GM23338 (cell line): Measurements from ENCODE around the gene ABHD12. TPM values are rescaled to one million over a fixed set of nuclear protein-coding genes. Genes with fewer than 3 reads are reported as not detected.

Experiments used
- ATAC-seq: fragments of 200-7000 bp; cut with Tn5 transposase; 3 replicates; pipeline ENCODE4 v1.9.1; 2020
- DNase-seq: peaks from one replicate; pipeline ENCODE4 v3.0.0-alpha.2; 2015; ENCODE audit warnings: low spot score
- H2AFZ ChIP-seq: fragments of 200-600 bp; sonication (generic); 2 replicates; pipeline ENCODE4 v1.8.0; 2016; ENCODE audit warnings: antibody characterized with exemption, mild to moderate bottlenecking, moderate library complexity
- H3F3A ChIP-seq: fragments of 200-600 bp; sonication (generic); replicated peaks from 2 replicates; pipeline ENCODE4 v1.8.0; 2017; ENCODE audit warnings: antibody characterized with exemption, mixed run types, low read depth
- H3K27ac ChIP-seq: fragments of 200-600 bp; sonication (generic); 2 replicates; pipeline ENCODE4 v1.6.1; 2016; ENCODE audit warnings: low read depth
- H3K27me3 ChIP-seq: fragments of 200-600 bp; sonication (generic); 2 replicates; pipeline ENCODE4 v1.8.0; 2016; ENCODE audit warnings: mild to moderate bottlenecking, mixed run types, moderate library complexity; ENCODE audit not compliant: insufficient read depth
- H3K36me3 ChIP-seq: fragments of 200-600 bp; sonication (generic); 2 replicates; pipeline ENCODE4 v1.8.0; 2016; ENCODE audit warnings: mild to moderate bottlenecking; ENCODE audit not compliant: insufficient read depth
- H3K4me1 ChIP-seq: fragments of 200-600 bp; sonication (generic); 2 replicates; pipeline ENCODE4 v1.8.0; 2016; ENCODE audit warnings: mild to moderate bottlenecking, moderate library complexity; ENCODE audit not compliant: insufficient read depth
- H3K4me2 ChIP-seq: fragments of 200-600 bp; sonication (generic); 2 replicates; pipeline ENCODE4 v1.7.1; 2017; ENCODE audit warnings: mixed run types
- H3K4me3 ChIP-seq: fragments of 200-600 bp; sonication (generic); 2 replicates; pipeline ENCODE4 v1.6.1; 2016; ENCODE audit warnings: mixed run types
- H3K79me2 ChIP-seq: fragments of 200-600 bp; sonication (generic); replicated peaks from 2 replicates; pipeline ENCODE4 v1.8.0; 2017; ENCODE audit warnings: mild to moderate bottlenecking; ENCODE audit not compliant: insufficient read depth
- H3K9me2 ChIP-seq: fragments of 200-600 bp; sonication (generic); 2 replicates; pipeline ENCODE4 v1.8.0; 2017; ENCODE audit not compliant: insufficient read depth
- H4K20me1 ChIP-seq: fragments of 200-600 bp; sonication (generic); replicated peaks from 2 replicates; pipeline ENCODE4 v1.8.0; 2017; ENCODE audit warnings: mild to moderate bottlenecking; ENCODE audit not compliant: insufficient read depth
- H3K27ac Mint-ChIP-seq: 2 replicates; pipeline ENCODE4 v1.8.0; 2020; ENCODE audit warnings: inconsistent platforms, mild to moderate bottlenecking, moderate library complexity, mixed read lengths
- H3K27me3 Mint-ChIP-seq: 3 replicates; pipeline ENCODE4 v1.8.0; 2022; ENCODE audit warnings: low read depth, mild to moderate bottlenecking, moderate library complexity, mixed read lengths, inconsistent platforms; ENCODE audit not compliant: insufficient read depth, poor library complexity
- H3K36me3 Mint-ChIP-seq: 3 replicates; pipeline ENCODE4 v1.8.0; 2021; ENCODE audit warnings: low read depth, mild to moderate bottlenecking, inconsistent platforms, moderate library complexity, mixed read lengths
- H3K4me1 Mint-ChIP-seq: 3 replicates; pipeline ENCODE4 v1.8.0; 2020; ENCODE audit warnings: mild to moderate bottlenecking, inconsistent platforms, mixed read lengths
- H3K4me3 Mint-ChIP-seq: 3 replicates; pipeline ENCODE4 v1.8.0; 2021; ENCODE audit warnings: moderate library complexity, mild to moderate bottlenecking, inconsistent platforms, mixed read lengths
- H3K9me3 Mint-ChIP-seq: 3 replicates; pipeline ENCODE4 v1.8.0; 2020; ENCODE audit warnings: moderate library complexity, mild to moderate bottlenecking, inconsistent platforms, mixed read lengths
- EZH2 ChIP-seq: fragments of 200-600 bp; sonication (generic); IDR thresholded peaks from one replicate; pipeline ENCODE4 v1.8.0; 2017; ENCODE audit warnings: antibody characterized with exemption, mild to moderate bottlenecking, low read depth; ENCODE audit not compliant: unreplicated experiment
- EZH2phosphoT487 ChIP-seq: fragments of 200-600 bp; sonication (generic); IDR thresholded peaks from one replicate; pipeline ENCODE4 v1.8.1; 2018; ENCODE audit warnings: antibody characterized with exemption; ENCODE audit not compliant: unreplicated experiment
- JUNB ChIP-seq: IDR thresholded peaks from one replicate; pipeline ENCODE4 v1.6.1; 2016; ENCODE audit warnings: antibody characterized with exemption; ENCODE audit not compliant: unreplicated experiment
- POLR2AphosphoS5 ChIP-seq: IDR thresholded peaks from 2 replicates; pipeline ENCODE4 v1.6.1; 2016; ENCODE audit warnings: antibody characterized with exemption, low read depth
- STAT1 ChIP-seq: IDR thresholded peaks from one replicate; pipeline ENCODE4 v1.6.1; 2016; ENCODE audit warnings: antibody characterized with exemption; ENCODE audit not compliant: unreplicated experiment
- ZNF114 ChIP-seq: fragments of 250-450 bp; sonication (Bioruptor Pico); IDR thresholded peaks from 2 replicates; pipeline ENCODE4 v1.5.0; 2020; ENCODE audit warnings: mild to moderate bottlenecking, moderate library complexity
- polyA plus RNA-seq: library from polyadenylated mRNA; unstranded; fragments of >200 nt; fragmentation: Nextera tagmentation; extraction: Ambion mirVana; gene quantifications from 2 replicates; pipeline ENCODE4 v1.2.1, GENCODE V29; 2016
- total RNA-seq: library from RNA; depleted of rRNA; stranded (reverse); fragments of >200 nt; shearing (Covaris generic); gene quantifications from 2 replicates; pipeline ENCODE4 v1.2.3, GENCODE V29; 2014
- TF ChIP-seq, protein P1 (sequence below): fragments of 250-450 bp; sonication (Bioruptor Pico); IDR thresholded peaks from 2 replicates; pipeline ENCODE4 v1.5.0; 2020; ENCODE audit warnings: mild to moderate bottlenecking, moderate library complexity
- TF ChIP-seq, protein P2 (sequence below), 2 experiments: fragments of 200-600 bp in 1 of 2; sonication (generic) in 1 of 2; conservative IDR thresholded peaks; 2 replicates each; pipeline versions ENCODE4 v1.5.1 to v1.6.1; 2016 to 2017; ENCODE audit warnings: antibody characterized with exemption in 2 of 2, low read depth in 2 of 2, mild to moderate bottlenecking in 2 of 2, moderate library complexity in 1 of 2
- TF ChIP-seq, protein P3 (sequence below): IDR thresholded peaks from one replicate; pipeline ENCODE4 v1.6.1; 2018; ENCODE audit warnings: antibody characterized with exemption; ENCODE audit not compliant: unreplicated experiment

ABHD12 gene
- total and polyA plus RNA-seq, 2 experiments from 2014 or later, result 40.2 to 57.8 TPM

DNA sequence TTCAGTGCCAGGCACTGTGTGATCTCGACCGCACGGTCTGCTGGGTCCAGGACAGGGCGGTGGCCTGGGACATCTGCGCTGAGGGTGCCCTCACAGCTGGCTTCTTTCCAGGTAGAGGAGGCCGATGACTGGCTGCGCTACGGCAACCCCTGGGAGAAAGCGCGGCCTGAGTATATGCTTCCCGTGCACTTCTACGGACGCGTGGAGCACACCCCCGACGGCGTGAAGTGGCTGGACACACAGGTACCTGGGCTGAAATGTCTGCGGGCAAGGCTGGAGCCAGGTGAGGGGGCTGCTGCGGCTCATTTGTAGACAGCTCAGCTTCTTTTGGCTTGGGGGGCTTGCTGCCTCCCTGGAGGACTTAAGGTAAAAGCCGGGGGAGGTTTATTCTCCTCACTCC, 116.2 kb downstream of the ABHD12 start:
- DNase-seq, result no peak
- Mint-ChIP-seq H3K4me1 (no peaks in the 10 kb centered on the region), H3K27me3 (peaks cover 14% of the 10 kb centered on the region), H3K36me3 (peaks cover 33% of the 10 kb centered on the region), H3K4me3 (no peak overlapping the region), H3K27ac (no peak overlapping the region), H3K9me3 (no peaks in the 10 kb centered on the region)
- H3K9me2 ChIP-seq, result no peaks in the 10 kb centered on the region
- H3K4me3 ChIP-seq, result no peak overlapping the region
- TF ChIP-seq EZH2phosphoT487 (no peak), JUNB (no peak), STAT1 (no peak), ZNF114 (CRISPR knock-in tag) (no peak), EZH2 (no peak), POLR2AphosphoS5 (no peak)
- TF ChIP-seq, protein P1, sequence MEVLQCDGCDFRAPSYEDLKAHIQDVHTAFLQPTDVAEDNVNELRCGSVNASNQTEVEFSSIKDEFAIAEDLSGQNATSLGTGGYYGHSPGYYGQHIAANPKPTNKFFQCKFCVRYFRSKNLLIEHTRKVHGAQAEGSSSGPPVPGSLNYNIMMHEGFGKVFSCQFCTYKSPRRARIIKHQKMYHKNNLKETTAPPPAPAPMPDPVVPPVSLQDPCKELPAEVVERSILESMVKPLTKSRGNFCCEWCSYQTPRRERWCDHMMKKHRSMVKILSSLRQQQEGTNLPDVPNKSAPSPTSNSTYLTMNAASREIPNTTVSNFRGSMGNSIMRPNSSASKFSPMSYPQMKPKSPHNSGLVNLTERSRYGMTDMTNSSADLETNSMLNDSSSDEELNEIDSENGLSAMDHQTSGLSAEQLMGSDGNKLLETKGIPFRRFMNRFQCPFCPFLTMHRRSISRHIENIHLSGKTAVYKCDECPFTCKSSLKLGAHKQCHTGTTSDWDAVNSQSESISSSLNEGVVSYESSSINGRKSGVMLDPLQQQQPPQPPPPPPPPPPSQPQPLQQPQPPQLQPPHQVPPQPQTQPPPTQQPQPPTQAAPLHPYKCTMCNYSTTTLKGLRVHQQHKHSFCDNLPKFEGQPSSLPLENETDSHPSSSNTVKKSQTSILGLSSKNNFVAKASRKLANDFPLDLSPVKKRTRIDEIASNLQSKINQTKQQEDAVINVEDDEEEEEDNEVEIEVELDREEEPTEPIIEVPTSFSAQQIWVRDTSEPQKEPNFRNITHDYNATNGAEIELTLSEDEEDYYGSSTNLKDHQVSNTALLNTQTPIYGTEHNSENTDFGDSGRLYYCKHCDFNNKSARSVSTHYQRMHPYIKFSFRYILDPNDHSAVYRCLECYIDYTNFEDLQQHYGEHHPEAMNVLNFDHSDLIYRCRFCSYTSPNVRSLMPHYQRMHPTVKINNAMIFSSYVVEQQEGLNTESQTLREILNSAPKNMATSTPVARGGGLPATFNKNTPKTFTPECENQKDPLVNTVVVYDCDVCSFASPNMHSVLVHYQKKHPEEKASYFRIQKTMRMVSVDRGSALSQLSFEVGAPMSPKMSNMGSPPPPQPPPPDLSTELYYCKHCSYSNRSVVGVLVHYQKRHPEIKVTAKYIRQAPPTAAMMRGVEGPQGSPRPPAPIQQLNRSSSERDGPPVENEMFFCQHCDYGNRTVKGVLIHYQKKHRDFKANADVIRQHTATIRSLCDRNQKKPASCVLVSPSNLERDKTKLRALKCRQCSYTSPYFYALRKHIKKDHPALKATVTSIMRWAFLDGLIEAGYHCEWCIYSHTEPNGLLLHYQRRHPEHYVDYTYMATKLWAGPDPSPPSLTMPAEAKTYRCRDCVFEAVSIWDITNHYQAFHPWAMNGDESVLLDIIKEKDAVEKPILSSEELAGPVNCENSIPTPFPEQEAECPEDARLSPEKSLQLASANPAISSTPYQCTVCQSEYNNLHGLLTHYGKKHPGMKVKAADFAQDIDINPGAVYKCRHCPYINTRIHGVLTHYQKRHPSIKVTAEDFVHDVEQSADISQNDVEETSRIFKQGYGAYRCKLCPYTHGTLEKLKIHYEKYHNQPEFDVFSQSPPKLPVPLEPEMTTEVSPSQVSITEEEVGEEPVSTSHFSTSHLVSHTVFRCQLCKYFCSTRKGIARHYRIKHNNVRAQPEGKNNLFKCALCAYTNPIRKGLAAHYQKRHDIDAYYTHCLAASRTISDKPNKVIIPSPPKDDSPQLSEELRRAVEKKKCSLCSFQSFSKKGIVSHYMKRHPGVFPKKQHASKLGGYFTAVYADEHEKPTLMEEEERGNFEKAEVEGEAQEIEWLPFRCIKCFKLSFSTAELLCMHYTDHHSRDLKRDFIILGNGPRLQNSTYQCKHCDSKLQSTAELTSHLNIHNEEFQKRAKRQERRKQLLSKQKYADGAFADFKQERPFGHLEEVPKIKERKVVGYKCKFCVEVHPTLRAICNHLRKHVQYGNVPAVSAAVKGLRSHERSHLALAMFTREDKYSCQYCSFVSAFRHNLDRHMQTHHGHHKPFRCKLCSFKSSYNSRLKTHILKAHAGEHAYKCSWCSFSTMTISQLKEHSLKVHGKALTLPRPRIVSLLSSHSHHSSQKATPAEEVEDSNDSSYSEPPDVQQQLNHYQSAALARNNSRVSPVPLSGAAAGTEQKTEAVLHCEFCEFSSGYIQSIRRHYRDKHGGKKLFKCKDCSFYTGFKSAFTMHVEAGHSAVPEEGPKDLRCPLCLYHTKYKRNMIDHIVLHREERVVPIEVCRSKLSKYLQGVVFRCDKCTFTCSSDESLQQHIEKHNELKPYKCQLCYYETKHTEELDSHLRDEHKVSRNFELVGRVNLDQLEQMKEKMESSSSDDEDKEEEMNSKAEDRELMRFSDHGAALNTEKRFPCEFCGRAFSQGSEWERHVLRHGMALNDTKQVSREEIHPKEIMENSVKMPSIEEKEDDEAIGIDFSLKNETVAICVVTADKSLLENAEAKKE, result no peak
- TF ChIP-seq, protein P2, sequence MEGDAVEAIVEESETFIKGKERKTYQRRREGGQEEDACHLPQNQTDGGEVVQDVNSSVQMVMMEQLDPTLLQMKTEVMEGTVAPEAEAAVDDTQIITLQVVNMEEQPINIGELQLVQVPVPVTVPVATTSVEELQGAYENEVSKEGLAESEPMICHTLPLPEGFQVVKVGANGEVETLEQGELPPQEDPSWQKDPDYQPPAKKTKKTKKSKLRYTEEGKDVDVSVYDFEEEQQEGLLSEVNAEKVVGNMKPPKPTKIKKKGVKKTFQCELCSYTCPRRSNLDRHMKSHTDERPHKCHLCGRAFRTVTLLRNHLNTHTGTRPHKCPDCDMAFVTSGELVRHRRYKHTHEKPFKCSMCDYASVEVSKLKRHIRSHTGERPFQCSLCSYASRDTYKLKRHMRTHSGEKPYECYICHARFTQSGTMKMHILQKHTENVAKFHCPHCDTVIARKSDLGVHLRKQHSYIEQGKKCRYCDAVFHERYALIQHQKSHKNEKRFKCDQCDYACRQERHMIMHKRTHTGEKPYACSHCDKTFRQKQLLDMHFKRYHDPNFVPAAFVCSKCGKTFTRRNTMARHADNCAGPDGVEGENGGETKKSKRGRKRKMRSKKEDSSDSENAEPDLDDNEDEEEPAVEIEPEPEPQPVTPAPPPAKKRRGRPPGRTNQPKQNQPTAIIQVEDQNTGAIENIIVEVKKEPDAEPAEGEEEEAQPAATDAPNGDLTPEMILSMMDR (conservative IDR thresholded peaks at IDR 0.05; ENCODE audit: low read depth in 2 of 2), result no peak
- TF ChIP-seq, protein P3, sequence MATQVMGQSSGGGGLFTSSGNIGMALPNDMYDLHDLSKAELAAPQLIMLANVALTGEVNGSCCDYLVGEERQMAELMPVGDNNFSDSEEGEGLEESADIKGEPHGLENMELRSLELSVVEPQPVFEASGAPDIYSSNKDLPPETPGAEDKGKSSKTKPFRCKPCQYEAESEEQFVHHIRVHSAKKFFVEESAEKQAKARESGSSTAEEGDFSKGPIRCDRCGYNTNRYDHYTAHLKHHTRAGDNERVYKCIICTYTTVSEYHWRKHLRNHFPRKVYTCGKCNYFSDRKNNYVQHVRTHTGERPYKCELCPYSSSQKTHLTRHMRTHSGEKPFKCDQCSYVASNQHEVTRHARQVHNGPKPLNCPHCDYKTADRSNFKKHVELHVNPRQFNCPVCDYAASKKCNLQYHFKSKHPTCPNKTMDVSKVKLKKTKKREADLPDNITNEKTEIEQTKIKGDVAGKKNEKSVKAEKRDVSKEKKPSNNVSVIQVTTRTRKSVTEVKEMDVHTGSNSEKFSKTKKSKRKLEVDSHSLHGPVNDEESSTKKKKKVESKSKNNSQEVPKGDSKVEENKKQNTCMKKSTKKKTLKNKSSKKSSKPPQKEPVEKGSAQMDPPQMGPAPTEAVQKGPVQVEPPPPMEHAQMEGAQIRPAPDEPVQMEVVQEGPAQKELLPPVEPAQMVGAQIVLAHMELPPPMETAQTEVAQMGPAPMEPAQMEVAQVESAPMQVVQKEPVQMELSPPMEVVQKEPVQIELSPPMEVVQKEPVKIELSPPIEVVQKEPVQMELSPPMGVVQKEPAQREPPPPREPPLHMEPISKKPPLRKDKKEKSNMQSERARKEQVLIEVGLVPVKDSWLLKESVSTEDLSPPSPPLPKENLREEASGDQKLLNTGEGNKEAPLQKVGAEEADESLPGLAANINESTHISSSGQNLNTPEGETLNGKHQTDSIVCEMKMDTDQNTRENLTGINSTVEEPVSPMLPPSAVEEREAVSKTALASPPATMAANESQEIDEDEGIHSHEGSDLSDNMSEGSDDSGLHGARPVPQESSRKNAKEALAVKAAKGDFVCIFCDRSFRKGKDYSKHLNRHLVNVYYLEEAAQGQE, result no peak
- H3K27me3 ChIP-seq, result no peaks in the 10 kb centered on the region
- H3F3A ChIP-seq, result no peaks in the 10 kb centered on the region
- H3K27ac ChIP-seq, result no peak overlapping the region
- H3K36me3 ChIP-seq, result no peaks in the 10 kb centered on the region; the same call in 1 of the 2 replicates
- H2AFZ ChIP-seq, result no peak overlapping the region
- no peaks in the 10 kb centered on the region for H4K20me1 ChIP-seq
- H3K4me2 ChIP-seq, result no peak overlapping the region
- H3K79me2 ChIP-seq, result no peaks in the 10 kb centered on the region
- ATAC-seq, result no peak
- no peaks in the 10 kb centered on the region for H3K4me1 ChIP-seq
